Activated effector memory CD4-positive, alpha-beta T cell treated with Interleukin-2 at 50 U/mL for 16 hours (primary cell): ENCODE data around the gene SH3D19.
A peak's percentile ranks its signal among the peaks of the same experiment; 100 is the strongest.
"Not testable (repeated sequence)": the region's sequence is repeated elsewhere in the genome, so short reads cannot be mapped to it uniquely, and the experiment has no call there.

Experiments
- DNase-seq: peaks from one replicate; pipeline ENCODE4 v3.0.0-alpha.2; 2020

SH3D19 gene

GRCh38 chr4:151143811-151144210 lies 181.6 kb downstream of the SH3D19 start:
- no peak for DNase-seq

- DNase-seq, result no peak
Measured at GRCh38 chr4:151143162-151143561, 182.2 kb downstream of the SH3D19 start.

DNA sequence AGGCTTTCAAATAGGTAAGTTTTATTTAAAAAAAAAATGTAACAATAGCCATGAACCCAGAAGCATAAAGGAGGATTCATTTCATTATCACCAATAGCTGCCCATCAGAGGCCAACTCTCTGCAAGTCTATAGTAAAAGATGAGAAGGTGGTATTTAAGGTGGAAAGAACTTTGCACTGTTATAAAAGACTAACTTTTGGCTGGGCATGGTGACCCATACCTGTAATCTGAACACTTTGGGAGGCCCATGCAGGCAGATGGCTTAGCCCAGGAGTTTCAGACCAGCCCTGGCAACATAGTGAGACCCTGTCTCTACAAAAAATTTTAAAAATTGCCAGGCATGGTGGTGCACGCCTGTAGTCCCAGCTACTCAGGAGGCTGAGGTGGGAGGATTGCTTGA lies 182.6 kb downstream of the SH3D19 start:
- no peak for DNase-seq

- DNase-seq, result no peak
Measured at GRCh38 chr4:151139814-151140213, 185.6 kb downstream of the SH3D19 start.

DNA sequence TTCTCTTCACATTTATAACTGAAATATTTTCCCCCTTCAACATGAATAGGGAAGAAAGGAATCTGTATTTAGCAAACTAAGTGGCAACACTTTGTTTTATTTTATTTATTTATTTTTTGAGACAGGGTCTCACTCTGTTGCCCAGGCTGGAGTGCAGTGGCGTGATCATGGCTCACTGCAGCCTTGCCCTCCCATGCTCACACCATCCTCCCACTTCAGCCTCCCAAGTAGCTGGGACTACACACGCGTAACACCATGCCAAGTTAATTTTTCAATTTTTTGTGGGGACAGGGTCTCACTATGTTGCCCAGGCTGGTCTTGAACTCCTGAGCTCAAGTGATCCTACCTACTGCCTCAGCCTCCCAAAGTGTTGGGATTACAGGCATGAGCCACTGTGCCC lies 189.4 kb downstream of the SH3D19 start:
- DNase-seq, result not testable (repeated sequence)

GRCh38 chr4:151133311-151133710 lies 192.1 kb downstream of the SH3D19 start:
- DNase-seq, result no peak

GRCh38 chr4:151129796-151130195 lies 195.6 kb downstream of the SH3D19 start:
- no peak for DNase-seq

DNA sequence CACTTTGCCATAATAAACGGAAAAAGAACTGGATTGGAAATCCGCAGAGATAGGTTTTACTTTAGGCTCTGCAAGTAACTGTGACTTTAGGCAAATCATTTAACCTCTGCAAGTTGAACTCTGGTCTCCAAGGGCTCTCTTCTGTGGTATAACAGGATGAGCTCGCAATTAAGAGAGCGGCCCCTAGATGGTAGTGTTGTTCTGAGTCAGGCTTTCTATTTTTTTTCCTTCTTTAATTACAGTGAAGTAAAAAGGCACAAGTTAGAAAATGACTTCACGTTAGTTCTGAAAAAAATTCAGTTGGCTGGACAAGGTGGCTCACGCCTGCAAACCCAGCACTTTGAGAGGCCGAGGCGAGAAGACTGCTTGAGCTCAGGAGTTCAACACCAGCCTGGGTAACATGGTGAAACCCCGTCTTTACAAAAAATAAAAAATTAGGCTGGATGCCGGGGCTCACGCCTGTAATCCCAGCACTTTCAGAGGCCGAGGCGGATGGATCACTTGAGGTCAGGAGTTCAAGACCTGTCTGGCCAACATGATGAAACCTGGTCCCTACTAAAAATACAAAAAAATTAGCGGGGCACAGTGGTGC lies 207.9 kb downstream of the SH3D19 start:
- DNase-seq, result no peak

DNA sequence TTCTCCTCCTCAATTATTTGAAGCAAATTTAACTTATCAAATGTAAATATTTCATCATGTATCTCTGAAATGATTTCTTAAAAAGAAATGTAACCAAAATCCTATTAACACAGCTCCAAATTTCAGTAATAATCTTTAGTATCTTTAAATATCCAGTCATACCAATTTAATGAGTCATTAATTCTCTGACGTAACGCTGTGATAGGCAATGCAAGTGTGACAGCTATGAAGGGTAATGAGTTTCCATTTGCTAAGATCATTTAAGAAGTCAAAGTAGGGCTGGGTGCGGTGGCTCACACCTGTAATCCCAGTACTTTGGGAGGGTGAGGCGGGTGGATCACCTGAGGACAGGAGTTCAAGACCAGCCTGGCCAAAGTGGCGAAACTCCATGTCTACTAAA lies 210.4 kb downstream of the SH3D19 start:
- no peak for DNase-seq

- no peak for DNase-seq
Measured at GRCh38 chr4:151114338-151114737, 211.1 kb downstream of the SH3D19 start.

DNA sequence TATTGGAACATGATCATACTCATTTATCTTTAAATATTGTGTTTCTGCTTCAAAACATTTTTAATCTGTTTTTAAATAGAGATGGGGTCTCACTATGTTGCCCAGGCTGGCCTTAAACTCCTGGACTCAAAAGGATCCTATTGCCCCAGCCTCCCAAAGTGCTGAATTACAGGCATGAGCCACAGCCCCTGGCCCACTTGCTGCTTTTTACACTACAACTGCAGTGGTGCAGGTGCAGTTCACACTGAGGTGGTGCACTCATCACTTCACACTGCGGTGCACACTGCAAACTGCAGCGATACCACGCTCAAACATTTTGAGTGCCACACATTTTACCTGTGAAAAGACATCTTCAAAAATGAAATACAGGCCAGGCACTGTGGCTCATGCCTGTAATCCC lies 215.2 kb downstream of the SH3D19 start:
- DNase-seq, result no peak

DNA sequence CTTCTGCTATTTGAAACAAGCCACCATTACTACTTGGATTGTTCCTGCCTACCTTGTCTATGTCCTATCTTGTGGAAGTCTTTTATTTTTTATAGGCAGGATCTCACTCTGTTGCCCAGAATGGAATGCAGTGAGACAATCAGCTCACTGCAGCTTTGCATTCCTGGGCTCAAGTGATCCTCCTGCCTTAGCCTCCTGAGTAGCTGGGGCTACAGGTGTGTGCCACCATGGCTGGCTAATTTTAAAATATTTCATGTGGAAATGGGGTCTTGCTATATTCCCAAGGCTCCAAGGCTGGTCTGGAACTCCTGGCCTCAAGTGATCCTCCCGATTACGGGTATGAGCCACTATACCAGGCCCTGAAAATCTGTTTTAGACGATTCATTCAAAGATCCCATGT lies 218.3 kb downstream of the SH3D19 start:
- DNase-seq, result no peak

GRCh38 chr4:151105454-151106032 lies 219.9 kb downstream of the SH3D19 start:
- no peak for DNase-seq

- DNase-seq, result no peak
Measured at GRCh38 chr4:151104621-151105020, 220.8 kb downstream of the SH3D19 start.

DNA sequence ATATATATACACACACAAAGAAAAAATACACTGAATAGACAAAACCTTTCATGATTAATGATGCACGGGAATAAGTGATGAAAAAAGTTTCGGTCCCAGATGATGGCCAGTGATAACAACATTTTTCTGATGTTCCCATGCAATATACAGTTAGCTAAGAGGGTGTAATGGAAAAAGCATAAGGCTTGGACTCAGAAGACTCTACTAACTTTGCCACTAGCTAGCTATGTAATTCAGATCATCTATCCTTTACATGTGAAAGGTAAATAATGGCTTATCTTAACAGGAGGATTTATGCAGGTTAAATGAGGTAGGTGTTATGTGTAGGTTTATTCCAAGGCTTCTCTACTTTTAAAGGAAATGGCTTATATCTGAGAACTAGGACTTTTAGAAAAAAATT lies 221.6 kb downstream of the SH3D19 start:
- no peak for DNase-seq

DNA sequence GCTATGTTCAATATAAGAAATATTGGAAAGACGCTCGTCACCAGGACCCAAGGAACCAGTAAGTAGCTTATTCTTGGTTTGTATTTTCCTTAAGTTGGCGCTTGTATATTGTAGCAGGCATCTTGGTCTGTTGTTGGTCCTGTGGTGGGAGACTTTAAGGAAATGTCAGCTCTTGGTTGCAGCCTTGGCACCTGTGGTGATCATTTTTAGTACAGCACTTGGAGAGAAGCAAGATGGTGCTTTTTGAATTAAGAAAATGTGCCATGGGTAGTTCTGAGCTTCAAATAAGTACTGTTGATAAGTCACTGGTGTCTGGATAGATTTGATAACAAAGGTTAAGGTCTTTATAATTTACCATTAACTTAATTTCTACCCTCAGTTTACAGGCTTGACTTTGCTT lies 224.9 kb downstream of the SH3D19 start:
- DNase-seq, result no peak

GRCh38 chr4:151099976-151100417 lies 225.4 kb downstream of the SH3D19 start:
- DNase-seq, result no peak

DNA sequence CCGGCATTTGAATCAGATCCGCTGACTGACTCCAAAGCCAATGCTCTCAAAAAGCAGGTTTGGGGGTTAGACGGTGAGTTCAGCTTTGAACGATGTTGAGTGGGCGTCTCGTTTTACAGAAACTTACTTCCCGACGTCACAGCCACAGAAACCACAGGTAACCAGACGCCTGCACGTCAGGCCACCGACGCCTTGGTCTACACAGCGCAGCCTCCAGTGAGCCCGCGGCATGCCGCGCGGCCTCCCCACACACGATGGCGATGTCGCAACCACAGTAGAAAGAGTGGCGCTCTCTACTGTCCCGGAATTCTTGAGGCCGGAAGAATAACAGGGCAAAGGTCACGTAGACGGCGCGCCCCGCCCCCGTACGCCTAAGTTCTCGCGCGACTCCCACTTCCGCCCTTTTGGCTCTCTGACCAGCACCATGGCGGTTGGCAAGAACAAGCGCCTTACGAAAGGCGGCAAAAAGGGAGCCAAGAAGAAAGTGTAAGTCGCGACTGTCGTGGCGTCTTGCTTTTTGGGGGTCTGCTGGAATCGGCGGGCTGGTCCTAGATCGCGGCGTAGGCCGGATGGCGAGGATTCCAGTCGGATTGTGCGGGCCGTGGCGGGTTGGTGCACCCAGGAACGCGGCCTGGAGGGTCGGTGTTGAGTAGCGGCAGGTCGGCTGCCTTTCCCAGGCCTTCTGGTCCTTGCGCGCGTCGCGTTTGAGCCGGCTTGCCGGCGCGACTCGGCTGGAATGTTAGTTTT lies 226.0 kb downstream of the SH3D19 start, which contains the start of gene RPS3A:
Gene RPS3A (plus strand): TSS at position 400 of the 747 bp plus-strand sequence. CDS start 25 bp downstream, at position 425.
- peak; percentile 99 for DNase-seq

- DNase-seq, result no peak
Measured at GRCh38 chr4:151098979-151099228, 226.5 kb downstream of the SH3D19 start.

GRCh38 chr4:151097759-151098158 lies 227.6 kb downstream of the SH3D19 start:
- DNase-seq, result no peak

GRCh38 chr4:151095142-151095541 lies 230.3 kb downstream of the SH3D19 start:
- DNase-seq, result no peak

DNA sequence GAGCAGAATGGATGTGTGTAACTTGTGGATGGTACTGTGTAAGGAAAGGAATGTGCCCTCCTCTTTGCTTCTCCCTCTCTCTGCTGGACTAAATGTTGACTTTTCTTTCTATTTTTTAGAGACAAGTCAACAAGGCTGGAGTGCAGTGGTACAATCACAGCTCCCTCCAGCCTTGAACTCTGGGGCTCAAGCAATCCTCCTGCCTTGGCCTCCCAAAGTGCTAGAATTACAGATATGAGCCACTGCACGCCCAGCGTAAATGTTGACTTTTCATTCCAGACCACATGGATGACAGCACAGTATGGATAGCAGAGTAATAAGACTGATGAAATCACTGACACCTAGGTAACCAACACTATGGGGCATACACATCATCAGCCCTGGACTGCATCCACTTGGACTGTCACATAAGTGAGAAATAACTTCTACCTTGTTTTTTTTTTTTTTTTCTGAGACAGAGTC lies 231.1 kb downstream of the SH3D19 start:
- no peak for DNase-seq

DNA sequence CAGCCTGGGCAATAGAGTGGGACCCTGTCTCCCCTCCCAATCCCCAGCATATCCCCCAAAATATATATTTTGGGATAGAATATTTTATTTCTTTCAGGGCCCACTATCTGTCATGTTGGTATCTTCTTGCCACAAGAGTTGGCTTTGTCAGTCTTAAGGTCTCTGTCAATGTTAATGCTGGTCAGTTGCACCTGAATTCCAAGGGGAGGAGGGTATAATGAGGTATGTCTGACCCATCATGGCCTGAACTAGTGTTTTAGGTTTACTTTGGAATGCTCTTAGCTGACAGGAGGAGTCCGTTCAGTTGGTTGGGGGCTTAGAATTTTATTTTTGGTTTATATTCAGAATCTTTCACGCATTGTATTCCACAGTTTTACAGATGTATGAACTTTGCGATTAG lies 232.2 kb downstream of the SH3D19 start:
- no peak for DNase-seq

DNA sequence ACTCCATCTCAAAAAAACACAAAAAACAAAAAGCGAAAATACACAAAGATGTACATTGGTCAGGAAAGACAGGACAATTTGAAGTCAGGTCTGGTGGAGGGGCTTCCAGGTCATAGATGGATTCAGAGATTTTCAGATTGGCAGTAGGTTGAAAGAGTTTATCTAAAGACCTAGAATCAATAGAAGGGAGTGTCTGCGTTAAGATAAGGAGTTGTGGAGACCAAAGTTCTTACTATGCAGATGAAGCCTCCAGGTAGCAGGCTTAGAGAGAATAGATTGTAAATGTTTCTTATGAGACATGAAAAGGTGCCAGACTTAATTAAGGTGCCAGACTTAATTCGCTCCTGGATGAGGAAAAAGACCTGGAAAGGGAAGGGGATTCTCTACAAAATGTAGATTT lies 232.9 kb downstream of the SH3D19 start:
- DNase-seq, result no peak

- no peak for DNase-seq
Measured at GRCh38 chr4:151091047-151091446, 234.4 kb downstream of the SH3D19 start.
